ENCODE measurements around the gene THAP5.

Gene THAP5

GRCh38 chr7:108529341-108529740 is 40.2 kb downstream of the THAP5 start:
- no peak for DNase-seq (ENCODE audit: low read depth)

DNA sequence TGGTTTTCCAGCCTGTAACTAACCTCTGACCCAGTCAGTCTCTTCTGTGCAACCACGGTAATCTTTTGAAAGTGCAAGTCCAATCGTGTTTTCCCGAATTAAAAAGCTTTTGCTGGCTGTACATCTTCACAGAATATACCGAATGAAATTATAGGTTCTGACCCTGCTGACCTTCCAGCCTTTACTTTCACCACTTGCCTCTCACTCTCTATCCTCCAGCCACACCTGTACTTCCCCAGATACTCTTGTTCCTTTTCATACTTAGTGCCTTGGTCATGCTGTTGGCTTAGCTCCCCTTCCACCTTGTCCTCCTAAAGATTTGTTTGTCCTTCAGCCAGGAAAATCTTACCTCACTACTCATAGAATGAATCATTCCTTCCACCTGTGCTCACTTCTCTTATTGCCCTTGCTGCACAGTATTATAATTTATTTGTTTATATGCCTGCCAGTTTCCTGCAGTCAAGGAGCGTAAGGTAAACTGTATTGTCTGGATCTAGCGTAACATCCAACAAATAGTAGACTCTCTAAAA is 41.3 kb downstream of the THAP5 start:
- DNase-seq (ENCODE audit: low read depth): no peak

DNA sequence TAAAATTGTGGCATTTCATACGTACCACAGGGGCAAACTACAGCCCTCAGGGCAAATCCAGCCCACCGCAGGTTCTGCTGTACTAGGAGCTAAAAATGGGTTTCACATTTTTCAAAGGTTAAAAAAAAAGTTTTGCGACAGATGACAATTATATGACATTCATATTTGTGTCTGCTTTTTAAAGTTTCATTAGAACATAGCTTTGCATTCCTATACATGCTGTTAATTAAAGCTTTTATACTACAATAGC is 42.8 kb downstream of the THAP5 start:
- DNase-seq (ENCODE audit: low read depth): no peak

GRCh38 chr7:108525985-108526767 is 43.3 kb downstream of the THAP5 start, which contains the start of gene PNPLA8:
PNPLA8 (minus strand) TSS chr7:108526135; CDS start chr7:108515491, 10,644 bp downstream.
- DNase-seq (ENCODE audit: low read depth): peak; percentile 99

GRCh38 chr7:108525327-108525984 is 44.0 kb downstream of the THAP5 start:
- DNase-seq (ENCODE audit: low read depth): peak; percentile 65

DNA sequence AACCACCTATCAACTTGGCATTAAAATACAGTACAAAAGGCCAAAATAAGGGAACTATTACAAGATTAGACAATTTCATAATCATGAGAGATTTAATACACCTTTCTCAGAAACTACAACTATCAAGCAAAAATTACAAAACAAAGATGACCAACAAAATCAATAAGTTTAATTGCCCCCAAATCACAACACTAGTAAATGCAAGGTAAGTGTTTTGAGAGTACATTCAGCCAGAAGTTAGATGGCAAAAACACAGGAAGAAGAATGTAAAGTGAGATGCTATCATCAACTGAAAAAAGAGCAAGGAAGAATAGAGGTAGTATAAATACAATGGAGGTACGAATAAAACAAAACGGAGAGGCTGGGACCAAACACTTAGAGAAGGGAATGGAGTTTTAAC is 46.7 kb downstream of the THAP5 start:
- DNase-seq (ENCODE audit: low read depth): no peak

DNA sequence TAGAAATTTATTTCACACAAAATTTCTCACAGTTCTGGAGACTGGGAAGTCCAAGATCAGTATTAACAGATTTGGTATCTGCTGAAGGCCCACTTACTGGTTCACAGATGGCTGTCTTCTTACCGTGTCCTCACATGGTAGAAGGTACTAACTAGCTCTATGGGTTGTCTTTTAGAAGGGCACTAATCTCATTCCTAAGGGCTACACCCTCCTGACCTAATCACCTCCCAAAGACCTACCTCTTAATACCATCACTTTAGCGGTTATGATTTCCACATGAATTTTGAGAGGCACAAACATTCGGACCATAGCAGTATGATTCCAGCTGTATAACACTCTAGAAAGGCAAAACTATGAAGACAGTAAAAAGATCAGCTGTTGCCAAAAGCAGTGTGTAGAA is 51.6 kb downstream of the THAP5 start:
- no peak for DNase-seq (ENCODE audit: low read depth)

DNA sequence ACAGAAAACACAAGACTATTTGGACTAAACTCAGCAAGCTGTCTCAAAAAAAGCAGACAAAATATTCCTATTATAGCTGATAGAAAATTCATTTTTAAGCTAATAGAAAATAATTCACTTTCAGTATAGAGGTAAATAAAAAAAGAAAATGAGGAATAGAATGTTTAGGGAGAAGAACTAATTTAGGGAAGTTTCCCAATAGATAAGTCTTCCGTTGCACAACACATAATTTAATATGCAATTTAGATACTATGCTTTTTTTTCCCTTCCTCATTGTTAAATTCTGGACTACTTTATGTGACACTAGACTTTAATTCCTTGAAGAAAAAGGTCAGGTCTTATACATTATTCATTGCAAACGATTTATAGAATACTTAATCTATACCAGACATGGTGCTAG is 53.9 kb downstream of the THAP5 start:
- no peak for DNase-seq (ENCODE audit: low read depth)

- DNase-seq (ENCODE audit: low read depth): no peak
These were observed 54.5 kb downstream of the THAP5 start for GRCh38 chr7:108515013-108515412.

Data from stromal cell of bone marrow (primary cell).